Uterus (tissue), 4 donors: ENCODE measurements around the gene NEUROG2. TPM values are rescaled to one million over a fixed set of nuclear protein-coding genes. Genes with fewer than 3 reads are reported as not detected.

ENCODE experiments used
- DNase-seq, 2 donors: peaks; one replicate each; pipeline ENCODE4 v3.0.0-alpha.2; 2019 to 2020
- H3K27ac ChIP-seq, 2 donors: fragments of 200-600 bp; sonication (generic); 1 replicate in 1 of 2; 2 replicates in 1 of 2; pipeline ENCODE4 v1.5.1; 2016 to 2018
- H3K27me3 ChIP-seq, 2 donors: fragments of 200-600 bp; sonication (generic); one replicate each; pipeline ENCODE4 v1.5.1; 2018 to 2019; ENCODE audit warnings: control low read depth in 1 of 2
- H3K36me3 ChIP-seq, 2 donors: fragments of 200-600 bp; sonication (generic); one replicate each; pipeline ENCODE4 v1.5.1; 2019; ENCODE audit warnings: control low read depth in 1 of 2
- H3K4me1 ChIP-seq, 2 donors: fragments of 200-600 bp; sonication (generic); one replicate each; pipeline ENCODE4 v1.5.1; 2018 to 2019; ENCODE audit warnings: control low read depth in 1 of 2
- H3K4me3 ChIP-seq, 2 donors: fragments of 200-600 bp; sonication (generic); 1 replicate in 1 of 2; 2 replicates in 1 of 2; pipeline ENCODE4 v1.5.1; 2018 to 2019; ENCODE audit warnings: mild to moderate bottlenecking in 1 of 2
- H3K9me3 ChIP-seq, 2 donors: fragments of 200-600 bp; sonication (generic); one replicate each; pipeline ENCODE4 v1.5.1; 2019; ENCODE audit warnings: control low read depth in 1 of 2
- POLR2A ChIP-seq, 2 donors: fragments of 450-650 bp; IDR thresholded peaks; one replicate each; pipeline ENCODE4 v1.6.1; 2016; ENCODE audit warnings: antibody characterized with exemption in 2 of 2, mild to moderate bottlenecking in 1 of 2, moderate library complexity in 1 of 2
- intact Hi-C: fragments of 100-400 bp; cut with DNase I; formaldehyde crosslinking; loops from one replicate; pipeline ENCODE4 v1.15.1; 2023; ENCODE audit warnings: low total_unique reads
- total RNA-seq, 4 donors: library from RNA; depleted of rRNA in 3 of 4; stranded (reverse); fragments of >200 nt in 3 of 4; gene quantifications; one replicate each; pipeline versions ENCODE4 v1.1.0 to v1.2.4, GENCODE V29; 2014 to 2023
- TF ChIP-seq, protein P1 (sequence below), 4 experiments: fragments of 200-600 bp in 2 of 4; fragments of 450-650 bp in 2 of 4; sonication (generic) in 2 of 4; IDR thresholded peaks; one replicate each; pipeline ENCODE4 v1.5.1; 2016 to 2019; ENCODE audit warnings: antibody characterized with exemption in 4 of 4, mild to moderate bottlenecking in 2 of 4, moderate library complexity in 1 of 4
- donor health status: DM: yes; HTN: yes; CAD: no.

NEUROG2 gene
- total RNA-seq, 4 donors from 2014 or later = not detected

DNA sequence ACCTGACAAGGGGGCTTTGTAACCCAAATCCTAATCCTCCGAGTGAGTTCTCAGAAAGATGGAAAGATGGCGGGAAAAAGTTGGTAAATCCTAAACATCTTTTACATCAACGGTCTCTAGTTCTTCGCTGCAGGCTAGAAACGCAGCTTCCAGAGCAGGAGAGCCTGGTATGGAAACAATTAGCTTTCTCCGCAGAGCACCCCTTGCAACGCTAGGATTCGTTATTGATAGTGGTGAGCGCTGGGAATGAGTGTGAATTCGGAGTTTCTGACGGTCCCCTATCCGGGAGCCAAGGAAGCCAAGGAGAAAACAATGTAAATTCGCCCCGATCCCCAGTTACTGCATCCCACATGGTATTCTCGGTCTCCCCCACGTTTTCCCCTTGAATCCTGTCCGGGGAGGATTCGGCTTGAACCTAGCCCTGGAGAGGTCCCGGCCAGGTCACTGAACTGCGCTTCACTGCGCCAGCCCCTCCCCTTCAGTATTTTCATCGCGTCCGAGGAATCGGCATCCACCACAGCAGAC, 4.7 kb upstream of the NEUROG2 start:
- H3K9me3 ChIP-seq = no peaks in the 10 kb centered on the region
- no peak for DNase-seq
- no peak overlapping the region for H3K27ac ChIP-seq
- H3K4me3 ChIP-seq = no peak overlapping the region
- intact Hi-C loops = no loop called here
- H3K4me1 ChIP-seq = peaks cover 0 to 7% of the 10 kb centered on the region in 2 donors
- H3K36me3 ChIP-seq = no peaks in the 10 kb centered on the region
- TF ChIP-seq, protein P1, sequence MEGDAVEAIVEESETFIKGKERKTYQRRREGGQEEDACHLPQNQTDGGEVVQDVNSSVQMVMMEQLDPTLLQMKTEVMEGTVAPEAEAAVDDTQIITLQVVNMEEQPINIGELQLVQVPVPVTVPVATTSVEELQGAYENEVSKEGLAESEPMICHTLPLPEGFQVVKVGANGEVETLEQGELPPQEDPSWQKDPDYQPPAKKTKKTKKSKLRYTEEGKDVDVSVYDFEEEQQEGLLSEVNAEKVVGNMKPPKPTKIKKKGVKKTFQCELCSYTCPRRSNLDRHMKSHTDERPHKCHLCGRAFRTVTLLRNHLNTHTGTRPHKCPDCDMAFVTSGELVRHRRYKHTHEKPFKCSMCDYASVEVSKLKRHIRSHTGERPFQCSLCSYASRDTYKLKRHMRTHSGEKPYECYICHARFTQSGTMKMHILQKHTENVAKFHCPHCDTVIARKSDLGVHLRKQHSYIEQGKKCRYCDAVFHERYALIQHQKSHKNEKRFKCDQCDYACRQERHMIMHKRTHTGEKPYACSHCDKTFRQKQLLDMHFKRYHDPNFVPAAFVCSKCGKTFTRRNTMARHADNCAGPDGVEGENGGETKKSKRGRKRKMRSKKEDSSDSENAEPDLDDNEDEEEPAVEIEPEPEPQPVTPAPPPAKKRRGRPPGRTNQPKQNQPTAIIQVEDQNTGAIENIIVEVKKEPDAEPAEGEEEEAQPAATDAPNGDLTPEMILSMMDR (IDR thresholded peaks at IDR 0.05) = no peak
- no peak for TF ChIP-seq POLR2A (IDR thresholded peaks at IDR 0.05)
- H3K27me3 ChIP-seq = peaks cover 10 to 83% of the 10 kb centered on the region in 2 donors

DNA sequence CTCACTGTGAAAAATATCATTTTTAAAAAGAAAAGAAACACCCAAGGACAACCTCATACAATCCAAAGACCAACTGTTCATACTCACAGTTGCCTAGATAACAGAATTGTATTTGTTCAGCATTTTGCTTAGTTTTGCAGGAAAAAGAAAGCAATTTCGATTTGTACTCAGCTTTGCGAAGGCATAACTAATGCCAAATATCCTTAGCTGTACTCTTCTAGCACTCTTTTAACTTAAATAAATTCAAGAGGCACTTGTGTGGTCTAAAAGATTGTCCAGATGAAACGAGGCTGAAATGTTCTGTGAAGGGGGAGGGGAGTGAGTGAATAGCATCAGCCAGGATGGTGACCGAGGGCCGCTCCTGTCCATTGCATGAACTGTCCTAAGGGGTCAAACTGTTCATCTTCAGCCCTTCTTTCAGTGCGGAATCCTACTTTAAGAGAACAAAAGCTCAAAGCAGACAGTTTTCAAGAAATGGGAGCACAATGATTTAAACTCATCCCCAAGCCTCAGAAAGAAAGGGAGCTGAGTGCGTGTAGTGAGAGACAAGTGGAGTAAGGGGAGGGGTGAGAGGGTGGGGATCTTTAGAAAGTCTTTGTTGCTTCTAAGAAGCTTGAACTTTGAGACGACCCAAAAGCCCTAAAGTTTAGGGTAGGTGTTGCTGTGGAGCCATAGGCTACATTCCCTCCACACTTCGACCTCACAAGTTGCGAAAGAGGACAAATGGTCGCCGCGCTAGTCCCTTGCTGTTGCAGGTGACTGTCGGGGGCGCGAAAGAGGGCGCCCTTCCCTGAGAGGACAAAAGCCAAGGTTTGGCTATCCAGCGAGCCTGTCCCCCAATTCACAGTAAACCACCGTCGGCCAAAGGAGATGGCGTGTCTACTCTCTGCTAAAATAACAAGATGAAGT, 4.0 kb upstream of the NEUROG2 start:
- TF ChIP-seq, protein P1 (IDR thresholded peaks at IDR 0.05) = no peak
- no peak for TF ChIP-seq POLR2A (IDR thresholded peaks at IDR 0.05)
- intact Hi-C loops = no loop called here
- Histone ChIP-seq H3K27me3 (peaks cover 10 to 80% of the 10 kb centered on the region in 2 donors), H3K36me3 (no peaks in the 10 kb centered on the region), H3K4me1 (peaks cover 0 to 7% of the 10 kb centered on the region in 2 donors), H3K9me3 (no peaks in the 10 kb centered on the region), H3K4me3 (no peak overlapping the region), H3K27ac (no peak overlapping the region)
- no peak for DNase-seq

DNA sequence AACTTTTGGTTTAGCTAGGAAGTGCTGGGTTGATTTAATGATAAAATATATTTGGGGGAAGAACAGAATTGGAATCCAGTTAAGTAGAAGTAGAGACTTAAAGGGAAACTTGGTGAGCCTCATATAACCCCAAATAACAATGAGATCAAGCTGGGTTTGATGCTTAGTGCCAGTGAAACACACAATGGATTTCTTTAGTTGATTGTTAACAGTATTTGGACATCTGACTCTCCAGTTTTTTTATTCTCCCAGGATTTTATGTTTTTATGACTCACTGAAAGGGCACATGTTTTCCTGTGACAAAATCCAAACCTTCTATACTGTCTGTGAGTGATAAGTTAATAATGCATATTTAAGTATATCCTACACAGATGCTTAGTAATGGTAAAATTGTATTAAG, 2.7 kb upstream of the NEUROG2 start:
- H3K4me1 ChIP-seq = peaks cover 0 to 7% of the 10 kb centered on the region in 2 donors
- no peaks in the 10 kb centered on the region for H3K36me3 ChIP-seq
- H3K9me3 ChIP-seq = no peaks in the 10 kb centered on the region
- intact Hi-C loops = no loop called here
- no peak for DNase-seq
- no peak overlapping the region for H3K27ac ChIP-seq
- no peak overlapping the region for H3K4me3 ChIP-seq
- H3K27me3 ChIP-seq = peaks cover 14 to 82% of the 10 kb centered on the region in 2 donors
- no peak for TF ChIP-seq POLR2A (IDR thresholded peaks at IDR 0.05)
- TF ChIP-seq, protein P1 (IDR thresholded peaks at IDR 0.05) = no peak

DNA sequence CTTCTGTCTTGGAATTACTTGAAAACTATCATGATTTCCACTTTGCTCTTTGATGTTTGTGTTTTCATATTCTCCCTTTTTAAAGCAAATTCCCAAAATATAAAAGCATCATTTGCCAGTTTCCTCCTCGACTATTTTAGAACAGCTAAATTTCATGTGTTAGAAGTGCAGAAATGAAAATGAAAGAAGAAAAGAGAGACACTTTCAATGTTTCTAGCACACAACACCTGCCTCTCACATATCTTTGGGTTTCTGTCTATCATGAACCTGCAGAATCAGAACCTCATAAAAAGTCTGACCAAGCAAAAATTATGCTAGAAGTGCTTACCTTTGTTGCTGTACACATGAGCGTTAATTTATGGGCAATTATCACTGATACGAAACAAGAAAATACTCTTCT, 1.9 kb upstream of the NEUROG2 start:
- Histone ChIP-seq H3K36me3 (no peaks in the 10 kb centered on the region), H3K4me3 (no peak overlapping the region), H3K27me3 (peaks cover 14 to 82% of the 10 kb centered on the region in 2 donors), H3K4me1 (peaks cover 0 to 7% of the 10 kb centered on the region in 2 donors), H3K9me3 (no peaks in the 10 kb centered on the region), H3K27ac (no peak overlapping the region)
- DNase-seq = no peak
- intact Hi-C loops = no loop called here
- TF ChIP-seq, protein P1 (IDR thresholded peaks at IDR 0.05) = no peak
- TF ChIP-seq POLR2A (IDR thresholded peaks at IDR 0.05) = no peak

DNA sequence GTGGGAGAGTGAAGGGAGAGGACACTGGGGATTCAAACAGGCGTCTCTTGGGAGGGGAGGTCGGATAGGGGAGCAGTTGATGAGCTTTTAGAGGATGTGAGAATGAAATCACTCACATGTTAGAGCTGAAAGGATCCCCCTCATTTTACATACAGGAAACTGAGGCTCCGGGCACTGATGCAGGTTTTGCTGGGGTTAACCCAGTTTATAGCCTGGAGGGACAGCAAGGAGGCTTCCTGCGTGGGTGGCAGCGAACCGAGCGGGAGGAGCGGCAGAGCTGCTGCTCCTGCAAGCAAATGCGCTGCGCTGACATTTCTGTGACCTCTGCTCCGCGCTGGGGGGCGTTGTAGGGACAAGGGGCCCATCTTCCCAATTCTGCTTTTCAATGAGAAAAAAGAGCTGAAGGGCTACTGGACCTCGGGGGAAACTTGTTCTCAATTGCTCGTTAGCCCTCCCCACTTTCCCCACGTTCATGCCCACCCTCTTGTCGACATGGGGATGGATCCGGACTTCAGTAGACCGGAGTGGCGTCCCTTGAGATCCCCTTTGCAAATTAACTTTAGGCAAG, 1.2 kb upstream of the NEUROG2 start:
- intact Hi-C loops = no loop called here
- Histone ChIP-seq H3K9me3 (no peaks in the 10 kb centered on the region), H3K4me1 (peaks cover 0 to 7% of the 10 kb centered on the region in 2 donors), H3K36me3 (no peaks in the 10 kb centered on the region), H3K4me3 (no peak overlapping the region), H3K27ac (no peak overlapping the region), H3K27me3 (peaks cover 8 to 82% of the 10 kb centered on the region in 2 donors)
- TF ChIP-seq, protein P1 (IDR thresholded peaks at IDR 0.05) = no peak
- no peak for TF ChIP-seq POLR2A (IDR thresholded peaks at IDR 0.05)
- no peak for DNase-seq
